H9 (cell line): ENCODE measurements around the gene SLC25A42. TPM values are rescaled to one million over a fixed set of nuclear protein-coding genes. Genes with fewer than 3 reads are reported as not detected.

Source experiments
- DNase-seq: peaks from one replicate; pipeline ENCODE4 v3.0.0-alpha.2; 2017
- H2AFZ ChIP-seq: one replicate; pipeline ENCODE4 v1.6.1; 2013; ENCODE audit warnings: mild to moderate bottlenecking, low read length, control low read depth, moderate library complexity
- H2AK5ac ChIP-seq: 2 replicates; pipeline ENCODE4 v1.6.1; 2013; ENCODE audit warnings: low read length, control low read depth, mixed read lengths; ENCODE audit not compliant: insufficient read length
- H2BK120ac ChIP-seq: one replicate; pipeline ENCODE4 v1.6.1; 2013; ENCODE audit warnings: low read depth, mild to moderate bottlenecking, low read length, control low read depth, inconsistent platforms; ENCODE audit not compliant: poor library complexity, severe bottlenecking
- H2BK12ac ChIP-seq: 2 replicates; pipeline ENCODE4 v1.6.1; 2013; ENCODE audit warnings: low read length, control low read depth, mixed read lengths, low read depth; ENCODE audit not compliant: insufficient read length
- H2BK15ac ChIP-seq: 2 replicates; pipeline ENCODE4 v1.6.1; 2013; ENCODE audit warnings: low read depth, low read length, control low read depth
- H2BK20ac ChIP-seq: one replicate; pipeline ENCODE4 v1.6.1; 2013; ENCODE audit warnings: low read depth, mild to moderate bottlenecking, low read length, control low read depth, inconsistent platforms; ENCODE audit not compliant: poor library complexity, severe bottlenecking
- H2BK5ac ChIP-seq: 2 replicates; pipeline ENCODE4 v1.6.1; 2013; ENCODE audit warnings: low read length, control low read depth, mixed read lengths; ENCODE audit not compliant: insufficient read length
- H3K14ac ChIP-seq: 2 replicates; pipeline ENCODE4 v1.6.1; 2013; ENCODE audit warnings: low read length, control low read depth; ENCODE audit not compliant: insufficient read depth
- H3K18ac ChIP-seq: 2 replicates; pipeline ENCODE4 v1.6.1; 2013; ENCODE audit warnings: low read depth, mild to moderate bottlenecking, mixed read lengths, low read length, control low read depth; ENCODE audit not compliant: insufficient read length
- H3K23ac ChIP-seq: 2 replicates; pipeline ENCODE4 v1.6.1; 2013; ENCODE audit warnings: low read length, control low read depth, mixed read lengths, low read depth; ENCODE audit not compliant: insufficient read length
- H3K23me2 ChIP-seq: 2 replicates; pipeline ENCODE4 v1.6.1; 2013; ENCODE audit warnings: low read depth, mild to moderate bottlenecking, mixed read lengths, low read length, control low read depth; ENCODE audit not compliant: insufficient read length, poor library complexity, severe bottlenecking
- H3K27ac ChIP-seq: 2 replicates; pipeline ENCODE4 v1.5.1; 2013; ENCODE audit warnings: low read length, control low read depth, mixed read lengths, low read depth; ENCODE audit not compliant: insufficient read length
- H3K27me3 ChIP-seq: 2 replicates; pipeline ENCODE4 v1.6.1; 2013; ENCODE audit warnings: low read length, control low read depth, inconsistent platforms; ENCODE audit not compliant: insufficient read depth
- H3K4ac ChIP-seq: 2 replicates; pipeline ENCODE4 v1.6.1; 2013; ENCODE audit warnings: low read depth, mild to moderate bottlenecking, control low read depth, inconsistent platforms, low read length, moderate library complexity
- H3K4me1 ChIP-seq: 2 replicates; pipeline ENCODE4 v1.6.1; 2013; ENCODE audit warnings: low read length, control low read depth, inconsistent platforms; ENCODE audit not compliant: insufficient read depth
- H3K4me2 ChIP-seq: 2 replicates; pipeline ENCODE4 v1.6.1; 2013; ENCODE audit warnings: low read length, control low read depth, mixed read lengths; ENCODE audit not compliant: insufficient read length, insufficient read depth
- H3K56ac ChIP-seq: 2 replicates; pipeline ENCODE4 v1.6.1; 2013; ENCODE audit warnings: low read depth, mild to moderate bottlenecking, mixed read lengths, low read length, control low read depth; ENCODE audit not compliant: insufficient read length
- H3K79me1 ChIP-seq: 2 replicates; pipeline ENCODE4 v1.6.1; 2013; ENCODE audit warnings: low read depth, mild to moderate bottlenecking, moderate library complexity, low read length, control low read depth, inconsistent platforms; ENCODE audit not compliant: insufficient read depth, poor library complexity, severe bottlenecking
- H3K79me2 ChIP-seq: 2 replicates; pipeline ENCODE4 v1.6.1; 2013; ENCODE audit warnings: low read length, control low read depth, inconsistent platforms; ENCODE audit not compliant: insufficient read depth
- H3K9ac ChIP-seq: 2 replicates; pipeline ENCODE4 v1.6.1; 2013; ENCODE audit warnings: low read length, control low read depth, mixed read lengths; ENCODE audit not compliant: insufficient read length; ENCODE audit errors: extremely low read depth
- H3K9me3 ChIP-seq: one replicate; pipeline ENCODE4 v1.6.1; 2013; ENCODE audit warnings: low read depth, low read length, inconsistent platforms; ENCODE audit not compliant: control insufficient read depth
- H3T11ph ChIP-seq: one replicate; pipeline ENCODE4 v1.6.1; 2013; ENCODE audit warnings: mild to moderate bottlenecking, low read length, control low read depth, inconsistent platforms
- H4K20me1 ChIP-seq: one replicate; pipeline ENCODE4 v1.6.1; 2013; ENCODE audit not compliant: control insufficient read depth, insufficient read length, insufficient read depth
- H4K5ac ChIP-seq: 2 replicates; pipeline ENCODE4 v1.6.1; 2013; ENCODE audit warnings: low read depth, mild to moderate bottlenecking, mixed read lengths, low read length, control low read depth; ENCODE audit not compliant: insufficient read length
- H4K8ac ChIP-seq: replicated peaks from 2 replicates; pipeline ENCODE4 v1.6.1; 2013; ENCODE audit warnings: low read length, control low read depth, mixed read lengths, low read depth; ENCODE audit not compliant: insufficient read length
- H4K91ac ChIP-seq: 2 replicates; pipeline ENCODE4 v1.6.1; 2013; ENCODE audit warnings: low read depth, mild to moderate bottlenecking, moderate library complexity, mixed read lengths, low read length, control low read depth; ENCODE audit not compliant: insufficient read length
- H3K27ac Mint-ChIP-seq, 3 experiments: 2 replicates in 2 of 3; 3 replicates in 1 of 3; pipeline ENCODE4 v1.8.0; 2020 to 2021; ENCODE audit warnings: mixed read lengths in 3 of 3, mild to moderate bottlenecking in 1 of 3, moderate library complexity in 1 of 3
- H3K27me3 Mint-ChIP-seq: 2 replicates; pipeline ENCODE4 v1.8.0; 2021; ENCODE audit warnings: low read depth, mild to moderate bottlenecking, moderate library complexity, mixed read lengths
- H3K36me3 Mint-ChIP-seq, 3 experiments: 2 replicates in 2 of 3; 3 replicates in 1 of 3; pipeline ENCODE4 v1.8.0; 2020 to 2021; ENCODE audit warnings: low read depth in 3 of 3, mixed read lengths in 3 of 3; ENCODE audit not compliant: insufficient read depth in 1 of 3
- H3K4me1 Mint-ChIP-seq, 2 experiments: 2 replicates each; pipeline ENCODE4 v1.8.0; 2020; ENCODE audit warnings: mixed read lengths in 2 of 2
- H3K4me3 Mint-ChIP-seq, 2 experiments: 2 replicates in 1 of 2; 3 replicates in 1 of 2; pipeline ENCODE4 v1.8.0; 2020 to 2021; ENCODE audit warnings: mild to moderate bottlenecking in 2 of 2, mixed read lengths in 2 of 2, moderate library complexity in 1 of 2
- H3K9me3 Mint-ChIP-seq, 2 experiments: 2 replicates in 1 of 2; 3 replicates in 1 of 2; pipeline ENCODE4 v1.8.0; 2020; ENCODE audit warnings: mild to moderate bottlenecking in 2 of 2, mixed read lengths in 2 of 2, moderate library complexity in 1 of 2
- WGBS: extraction: QIAGEN DNeasy Blood & Tissue Kit; methylation state at CpG from one replicate; pipeline ENCODE4 v1.1.7; 2013; ENCODE audit warnings: missing lambda C conversion rate, low lambda C conversion rate, mixed read lengths; ENCODE audit not compliant: insufficient read length; ENCODE audit errors: extremely low coverage; 5-methylcytosine and 5-hydroxymethylcytosine counted together
- total RNA-seq: library from RNA; stranded (reverse); gene quantifications from 2 replicates; pipeline ENCODE4 v1.2.1, GENCODE V29; 2021
- TF ChIP-seq, protein P1 (sequence below): fragments of 200-600 bp; sonication (generic); conservative IDR thresholded peaks from 3 replicates; pipeline ENCODE4 v1.8.0; 2021; ENCODE audit warnings: antibody characterized with exemption, mild to moderate bottlenecking

Gene SLC25A42
- total RNA-seq, 1 experiment from 2014 or later: 3.6 TPM

DNA sequence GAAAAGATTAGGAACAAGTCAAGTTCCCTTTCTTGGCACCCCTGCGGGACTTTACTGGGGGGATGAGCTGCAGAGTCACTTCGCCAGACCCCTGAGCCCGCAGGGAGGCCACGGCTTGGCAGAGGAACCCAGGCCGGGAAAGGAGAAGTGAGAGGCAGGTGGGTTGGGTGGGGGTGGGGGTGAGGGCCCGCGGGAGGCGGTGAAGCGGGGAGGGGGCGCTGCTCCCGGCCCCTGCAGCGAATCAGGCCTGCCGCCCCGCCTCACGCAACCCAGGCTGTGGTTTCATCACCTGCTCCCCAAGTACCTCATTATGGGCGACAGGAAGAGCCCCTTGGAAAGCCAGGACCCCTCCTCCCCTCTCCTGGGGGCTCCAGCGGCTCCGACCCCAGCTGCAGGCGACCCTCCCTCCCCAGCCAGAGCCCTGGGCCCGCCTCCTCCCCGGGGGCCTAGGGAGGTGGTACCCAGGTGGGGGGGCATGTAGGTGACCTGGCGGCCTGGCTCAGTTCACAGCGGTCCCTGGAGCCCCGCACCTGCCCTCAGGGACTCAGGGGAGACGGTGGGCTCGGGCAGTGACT, 96.8 kb downstream of the SLC25A42 start:
- H3K36me3 Mint-ChIP-seq: no peaks in the 10 kb centered on the region; a peak in 3 of 7 replicates
- Histone ChIP-seq H4K5ac (no peak overlapping the region), H3K79me1 (no peaks in the 10 kb centered on the region), H4K20me1 (no peaks in the 10 kb centered on the region), H2BK20ac (no peak overlapping the region), H2BK5ac (no peak overlapping the region), H3K27me3 (no peaks in the 10 kb centered on the region), H3K9me3 (no peaks in the 10 kb centered on the region), H4K8ac (no peak overlapping the region), H3K4me2 (no peak overlapping the region), H3K56ac (no peak overlapping the region), H2BK120ac (peak overlapping the region; percentile 91), H3K9ac (no peak overlapping the region), H3K23me2 (no peaks in the 10 kb centered on the region), H3K23ac (no peak overlapping the region), H3K18ac (peak overlapping the region; percentile 83), H4K91ac (no peak overlapping the region), H2BK15ac (no peak overlapping the region), H2AK5ac (no peak overlapping the region), H3K27ac (no peak overlapping the region), H3K79me2 (no peaks in the 10 kb centered on the region), H3K4me1 (no peaks in the 10 kb centered on the region), H2AFZ (no peak overlapping the region), H3K14ac (peak overlapping the region; percentile 84; the same call in 1 of the 2 replicates), H2BK12ac (no peak overlapping the region), H3T11ph (no peak overlapping the region), H3K4ac (peak overlapping the region; percentile 96; the same call in 1 of the 2 replicates)
- no CpG with 5 or more reads among the region's 26 CpGs for WGBS
- H3K27ac Mint-ChIP-seq: peak overlapping the region in 2 of 3 experiments; percentile 0 to 85; a peak in 2 of 7 replicates
- no peaks in the 10 kb centered on the region for H3K9me3 Mint-ChIP-seq
- no peak overlapping the region for H3K4me3 Mint-ChIP-seq
- peaks cover 9 to 19% of the 10 kb centered on the region in 2 experiments for H3K4me1 Mint-ChIP-seq
- no peak for DNase-seq
- TF ChIP-seq, protein P1, sequence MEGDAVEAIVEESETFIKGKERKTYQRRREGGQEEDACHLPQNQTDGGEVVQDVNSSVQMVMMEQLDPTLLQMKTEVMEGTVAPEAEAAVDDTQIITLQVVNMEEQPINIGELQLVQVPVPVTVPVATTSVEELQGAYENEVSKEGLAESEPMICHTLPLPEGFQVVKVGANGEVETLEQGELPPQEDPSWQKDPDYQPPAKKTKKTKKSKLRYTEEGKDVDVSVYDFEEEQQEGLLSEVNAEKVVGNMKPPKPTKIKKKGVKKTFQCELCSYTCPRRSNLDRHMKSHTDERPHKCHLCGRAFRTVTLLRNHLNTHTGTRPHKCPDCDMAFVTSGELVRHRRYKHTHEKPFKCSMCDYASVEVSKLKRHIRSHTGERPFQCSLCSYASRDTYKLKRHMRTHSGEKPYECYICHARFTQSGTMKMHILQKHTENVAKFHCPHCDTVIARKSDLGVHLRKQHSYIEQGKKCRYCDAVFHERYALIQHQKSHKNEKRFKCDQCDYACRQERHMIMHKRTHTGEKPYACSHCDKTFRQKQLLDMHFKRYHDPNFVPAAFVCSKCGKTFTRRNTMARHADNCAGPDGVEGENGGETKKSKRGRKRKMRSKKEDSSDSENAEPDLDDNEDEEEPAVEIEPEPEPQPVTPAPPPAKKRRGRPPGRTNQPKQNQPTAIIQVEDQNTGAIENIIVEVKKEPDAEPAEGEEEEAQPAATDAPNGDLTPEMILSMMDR: no peak
- peaks cover 32% of the 10 kb centered on the region for H3K27me3 Mint-ChIP-seq
